ENCODE data around the gene ACAA2.

- TF ChIP-seq CTCF (IDR thresholded peaks at IDR 0.05 in 2 of 3, conservative IDR thresholded peaks at IDR 0.05 in 1 of 3; ENCODE audit: control insufficient read depth in 2 of 3, extremely low read depth in 1 of 3, insufficient read depth in 1 of 3, low read depth in 3 of 3, low read length in 3 of 3) (no peak), POLR2AphosphoS5 (IDR thresholded peaks at IDR 0.05; ENCODE audit: low read length) (no peak), TAF1 (IDR thresholded peaks at IDR 0.05; ENCODE audit: borderline replicate concordance, low read depth, low read length) (no peak), NR2C1 (IDR thresholded peaks at IDR 0.05) (no peak), BCL11A (IDR thresholded peaks at IDR 0.05; ENCODE audit: low read depth, low read length) (no peak), POLR2A (IDR thresholded peaks at IDR 0.05; ENCODE audit: low read depth, low read length) (no peak), RAD21 (IDR thresholded peaks at IDR 0.05; ENCODE audit: insufficient read depth, low read depth, low read length) (no peak), CHD2 (IDR thresholded peaks at IDR 0.05; ENCODE audit: borderline replicate concordance, low read depth, low read length) (no peak), SMAD5 (IDR thresholded peaks at IDR 0.05; ENCODE audit: low read depth) (no peak), SRF (IDR thresholded peaks at IDR 0.05; ENCODE audit: low read depth in 2 of 2, low read length in 2 of 2) (no peak), NFXL1 (IDR thresholded peaks at IDR 0.05; ENCODE audit: borderline replicate concordance) (no peak), SIX5 (IDR thresholded peaks at IDR 0.05; ENCODE audit: low read depth, low read length, severe bottlenecking) (no peak), TCF12 (IDR thresholded peaks at IDR 0.05; ENCODE audit: low read depth, low read length) (no peak)
- TF ChIP-seq, protein P1, sequence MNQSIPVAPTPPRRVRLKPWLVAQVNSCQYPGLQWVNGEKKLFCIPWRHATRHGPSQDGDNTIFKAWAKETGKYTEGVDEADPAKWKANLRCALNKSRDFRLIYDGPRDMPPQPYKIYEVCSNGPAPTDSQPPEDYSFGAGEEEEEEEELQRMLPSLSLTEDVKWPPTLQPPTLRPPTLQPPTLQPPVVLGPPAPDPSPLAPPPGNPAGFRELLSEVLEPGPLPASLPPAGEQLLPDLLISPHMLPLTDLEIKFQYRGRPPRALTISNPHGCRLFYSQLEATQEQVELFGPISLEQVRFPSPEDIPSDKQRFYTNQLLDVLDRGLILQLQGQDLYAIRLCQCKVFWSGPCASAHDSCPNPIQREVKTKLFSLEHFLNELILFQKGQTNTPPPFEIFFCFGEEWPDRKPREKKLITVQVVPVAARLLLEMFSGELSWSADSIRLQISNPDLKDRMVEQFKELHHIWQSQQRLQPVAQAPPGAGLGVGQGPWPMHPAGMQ (IDR thresholded peaks at IDR 0.05; ENCODE audit: borderline replicate concordance), result no peak
Measured at GRCh38 chr18:49827996-49828395, 14.7 kb upstream of the ACAA2 start.
